GM12878 (cell line): Measurements from ENCODE around the gene USP36.

Experiments used
- RFX5 ChIP-seq: IDR thresholded peaks from 2 replicates; pipeline ENCODE4 v1.6.1; 2011; ENCODE audit warnings: low read depth, low read length, improper control_type of control experiment
- ZNF24 ChIP-seq: fragments of 450-650 bp; IDR thresholded peaks from 2 replicates; pipeline ENCODE4 v1.6.1; 2017; ENCODE audit warnings: antibody characterized with exemption, mild to moderate bottlenecking

- no peak for TF ChIP-seq RFX5
- TF ChIP-seq ZNF24 = no peak
Measured at GRCh38 chr17:78818152-78818846, 22.3 kb downstream of the USP36 start.
